Urothelium cell line (cell line): ENCODE data around the gene PRR13.

ENCODE experiments used
- DNase-seq: peaks from one replicate; pipeline ENCODE4 v3.0.0; 2011; ENCODE audit warnings: low spot score, mixed read lengths
- FAIRE-seq: peaks from 2 replicates; lab custom pipeline; 2011; peaks lifted over from hg19 to GRCh38; lab: Jason Lieb, UNC

The PRR13 gene

DNA sequence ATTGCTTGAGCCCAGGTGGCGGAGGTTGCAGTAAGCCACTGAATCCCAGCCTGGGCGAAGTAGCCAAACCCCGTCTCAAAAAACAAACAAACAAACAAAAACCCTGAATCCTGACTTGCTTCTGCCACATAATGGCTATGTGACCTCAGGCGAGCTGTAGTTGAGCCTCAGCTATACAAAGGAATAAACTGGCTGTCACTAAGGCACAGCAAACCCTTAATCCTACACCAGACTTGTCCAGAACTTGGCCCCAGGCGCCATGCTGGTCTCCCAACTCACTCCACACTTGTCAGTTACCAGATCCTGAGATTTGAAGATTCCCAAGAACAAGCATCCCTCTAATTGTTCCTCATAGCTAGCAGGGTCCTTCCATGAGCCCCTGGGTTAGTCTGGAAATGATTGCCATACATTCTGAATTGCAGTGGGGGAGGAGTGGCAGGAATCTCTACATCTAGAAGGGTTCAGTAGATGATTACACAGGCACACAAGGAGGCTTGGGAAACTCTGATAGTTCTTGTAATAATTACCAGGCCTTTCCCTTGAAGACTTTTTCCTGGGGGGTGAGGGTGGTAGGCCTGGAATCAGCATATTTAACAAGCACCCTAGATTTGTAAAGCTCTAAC is 47.8 kb downstream of the PRR13 start:
- FAIRE-seq (no peak), DNase-seq (no peak)

DNA sequence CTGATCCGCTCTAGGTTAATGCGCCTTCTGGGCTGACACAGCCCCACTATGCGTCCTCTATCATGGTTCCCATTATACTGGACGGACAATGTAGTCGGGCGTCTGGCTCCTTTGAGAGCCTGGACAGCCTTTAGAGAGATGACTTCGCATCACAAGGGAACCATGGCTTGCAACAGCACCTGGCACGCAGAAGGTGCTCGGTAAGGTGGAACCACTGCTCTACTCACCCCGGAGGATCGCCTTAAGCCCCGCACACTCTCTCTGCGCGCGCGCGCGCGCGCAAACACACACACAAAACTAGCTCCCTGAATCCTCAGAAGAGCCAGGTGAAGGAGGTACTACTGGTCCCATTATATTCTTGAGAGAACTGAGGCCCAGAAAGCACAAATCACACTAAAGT is 50.7 kb downstream of the PRR13 start:
- no peak for DNase-seq

DNA sequence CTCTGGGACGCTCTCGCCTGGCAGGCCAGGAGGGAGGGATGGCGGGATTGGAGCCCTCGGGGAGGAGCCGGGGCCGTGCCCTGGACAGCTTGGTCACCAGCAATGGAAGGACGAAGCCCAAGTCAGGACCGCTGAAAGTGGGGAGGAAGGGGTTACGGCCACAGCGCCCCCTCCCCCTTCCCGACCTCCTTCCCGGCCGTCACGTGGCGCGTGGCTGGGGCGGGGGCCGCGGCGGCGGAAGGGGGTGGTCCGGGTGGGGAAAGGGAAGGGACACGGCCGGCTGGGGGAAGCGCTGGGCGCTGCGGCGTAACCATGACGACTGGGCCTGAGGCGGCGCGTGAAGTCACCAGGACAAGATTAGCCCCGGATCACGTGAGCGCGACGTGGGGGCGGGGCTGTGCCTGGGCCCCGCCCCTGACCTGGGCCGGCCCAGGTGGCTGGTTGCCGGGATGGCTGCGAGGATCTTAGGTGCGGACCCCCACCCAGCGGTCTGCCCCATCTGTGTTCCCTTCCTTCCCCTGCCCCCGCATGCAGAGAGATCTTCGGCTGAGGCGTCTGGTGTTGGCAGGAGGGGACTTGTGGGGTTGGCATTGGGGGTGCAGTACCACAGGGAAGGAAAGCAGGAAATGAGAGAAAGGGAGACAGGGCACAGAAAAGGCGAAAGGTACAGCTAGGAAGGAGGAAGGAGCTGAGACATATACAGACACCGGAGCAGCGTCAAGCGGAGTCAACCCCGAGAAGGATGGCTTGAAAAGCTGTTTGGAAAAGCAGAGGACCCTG is 51.5 kb downstream of the PRR13 start:
- DNase-seq = peak; percentile 94
- peak; percentile 63 for FAIRE-seq

More for the DNA sequence above, 50.7 kb downstream of the PRR13 start:
- no peak for FAIRE-seq

DNA sequence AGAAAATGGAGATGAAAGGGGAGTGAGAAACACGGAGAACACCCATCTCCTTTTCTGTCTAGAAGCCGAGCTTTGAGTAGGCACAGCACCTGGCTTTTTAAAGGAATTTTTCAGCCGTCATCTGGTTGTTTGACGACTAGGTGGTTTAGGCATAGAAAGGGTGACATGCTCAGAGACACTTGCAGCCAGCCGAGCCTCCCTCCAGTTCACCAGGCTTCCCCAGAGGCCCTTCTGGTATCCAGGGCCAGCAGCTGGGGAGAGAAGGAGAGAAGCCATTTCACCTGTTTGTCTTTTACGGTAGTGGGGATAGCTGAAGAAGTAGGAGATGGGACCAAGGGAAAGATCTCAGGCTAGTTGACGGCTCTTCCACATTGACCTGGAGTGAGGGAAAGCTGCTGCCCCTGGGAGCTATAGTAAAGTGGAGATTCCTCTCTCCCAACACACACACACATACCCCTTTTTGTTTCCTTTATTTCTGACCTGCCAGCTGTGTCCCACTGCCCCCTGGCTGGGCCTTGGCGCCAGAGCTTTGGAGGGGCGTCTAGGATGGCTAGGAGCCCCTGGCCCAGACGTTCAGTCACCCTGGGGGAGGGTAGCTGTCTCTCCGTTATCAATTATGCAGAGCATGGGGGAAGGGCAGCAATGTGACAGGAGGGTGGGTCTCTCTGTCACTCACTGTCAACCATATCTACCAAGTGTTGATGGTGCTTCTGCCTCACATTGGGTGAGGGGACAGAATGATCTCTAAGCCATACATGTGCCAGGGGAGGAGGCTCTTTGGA is 52.3 kb downstream of the PRR13 start:
- DNase-seq (no peak), FAIRE-seq (no peak)
